GM12891 (cell line): ENCODE results near the gene TMEM208.

ENCODE experiments used
- PAX5 ChIP-seq: IDR thresholded peaks from 2 replicates; pipeline ENCODE4 v1.6.1; 2011; ENCODE audit warnings: low read length, moderate library complexity, mild to moderate bottlenecking; ENCODE audit not compliant: insufficient read depth, severe bottlenecking
- POLR2A ChIP-seq: IDR thresholded peaks from 2 replicates; pipeline ENCODE4 v1.6.1; 2011; ENCODE audit warnings: low read depth, low read length, control low read depth
- POLR2AphosphoS5 ChIP-seq: IDR thresholded peaks from 2 replicates; pipeline ENCODE4 v1.6.1; 2011; ENCODE audit warnings: low read depth, low read length, control low read depth
- POU2F2 ChIP-seq: IDR thresholded peaks from 2 replicates; pipeline ENCODE4 v1.6.1; 2011; ENCODE audit warnings: low read depth, mild to moderate bottlenecking, control low read depth, low read length, moderate library complexity
- SPI1 ChIP-seq: IDR thresholded peaks from 2 replicates; pipeline ENCODE4 v1.6.1; 2011; ENCODE audit warnings: low read depth, low read length, control low read depth
- TAF1 ChIP-seq: IDR thresholded peaks from 2 replicates; pipeline ENCODE4 v1.6.1; 2011; ENCODE audit warnings: low read depth, low read length, control low read depth

DNA sequence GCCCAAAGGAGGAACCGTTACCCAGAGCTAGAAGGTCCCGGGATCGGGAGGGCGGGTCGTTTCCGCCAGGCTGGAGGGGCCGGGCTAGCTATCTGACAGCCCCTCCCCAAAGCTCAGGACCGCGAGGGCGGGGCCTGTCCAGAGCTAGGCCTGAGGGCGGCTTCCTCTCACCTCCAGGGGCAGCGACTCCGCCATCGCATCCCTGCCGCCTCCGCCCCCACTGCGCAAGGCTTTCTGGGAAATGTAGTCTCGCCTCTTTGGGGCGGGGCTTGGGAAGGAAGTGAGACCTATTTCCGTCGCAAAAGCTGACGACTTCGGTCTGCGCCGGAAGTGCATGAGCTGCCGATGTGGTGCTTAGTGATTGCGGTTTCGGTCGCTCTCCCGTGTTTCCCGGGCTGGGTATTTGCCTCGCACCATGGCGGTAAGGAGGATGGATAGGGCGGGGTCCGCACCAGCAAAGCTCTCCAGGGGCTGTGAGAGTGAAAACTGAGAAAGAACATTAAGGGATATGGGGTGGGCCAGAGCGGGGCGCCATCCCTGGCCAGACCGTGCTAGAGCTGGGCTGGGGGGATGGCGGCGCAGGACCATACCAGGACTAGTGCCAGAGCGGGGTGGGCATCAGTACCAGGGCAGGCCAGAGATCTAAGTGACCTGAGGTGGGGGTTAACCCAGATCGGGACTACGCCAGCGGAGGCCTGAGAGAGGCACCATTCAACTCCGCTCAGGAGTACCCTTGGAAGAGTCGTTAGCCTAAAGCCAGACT is at the start of gene TMEM208:
- peak; percentile 87 for TF ChIP-seq POLR2AphosphoS5
- TF ChIP-seq POLR2A = peak; percentile 80; the same call in 1 of the 2 replicates
- TF ChIP-seq TAF1 = peak; percentile 65; the same call in 1 of the 2 replicates
- TF ChIP-seq SPI1 = peak; percentile 66
- TF ChIP-seq PAX5 = no peak
- peak; percentile 76 for TF ChIP-seq POU2F2
